Measurements from ENCODE around the gene MORN4. TPM values are rescaled to one million over a fixed set of nuclear protein-coding genes. Genes with fewer than 3 reads are reported as not detected.

The MORN4 gene
- total and polyA plus RNA-seq, 2 of the 13 experiments (the other 11 are each of a cell fraction or from before 2014, with no cell fraction given), result 3.4 to 9.1 TPM

GRCh38 chr10:97573021-97573420, 60.3 kb downstream of the MORN4 start:
- FAIRE-seq (no peak), ATAC-seq (peak; percentile 8; the same call in 2 of the 3 replicates), DNase-seq (ENCODE audit: low spot score) (no peak)
- H3K4me1 ChIP-seq (ENCODE audit: insufficient read depth, low read length), result peaks cover 17% of the 10 kb centered on the region
- no peak overlapping the region for H3K4me2 ChIP-seq (ENCODE audit: low read depth, low read length)
- 100% methylated on average over 2 of the region's 2 CpGs for WGBS (ENCODE audit: low lambda C conversion rate)
- no peaks in the 10 kb centered on the region for H3K27me3 ChIP-seq (ENCODE audit: control insufficient read depth in 1 of 2, insufficient read depth in 2 of 2, low read length in 2 of 2)
- intact Hi-C loops (cut with micrococcal nuclease; ENCODE audit: unreplicated experiment), result no loop called here
- H3K27ac ChIP-seq (ENCODE audit: extremely low read length, insufficient read depth, low read length), result no peak overlapping the region
- no peak overlapping the region for H3K4me3 ChIP-seq (replicated peaks in 1 of 3; ENCODE audit: insufficient read depth in 1 of 3, low read depth in 2 of 3, low read length in 3 of 3)
- H3K36me3 ChIP-seq (replicated peaks in 1 of 2; ENCODE audit: control insufficient read depth in 1 of 2, insufficient read depth in 2 of 2, low read length in 2 of 2), result peaks cover 3 to 8% of the 10 kb centered on the region in 2 experiments; a peak in 3 of 5 replicates
- no peaks in the 10 kb centered on the region for H4K20me1 ChIP-seq (ENCODE audit: insufficient read depth, low read length)
- CTCF ChIA-PET (ENCODE audit: low intra/inter-chr PET ratio, low total read pairs), result interaction anchor here (0.6 to 2.7 kb wide), 3 partner anchors 37 to 158 kb away, joined by 4 to 46 read pairs (median 7); no protein-coding TSS in a partner anchor
- no peaks in the 10 kb centered on the region for H3K9me3 ChIP-seq (ENCODE audit: low read length)
- H3K79me2 ChIP-seq (ENCODE audit: insufficient read depth, low read length), result no peaks in the 10 kb centered on the region
- no TSS peak for BruUV-seq (replicated peaks)
- no peak overlapping the region for H3K9ac ChIP-seq (ENCODE audit: insufficient read depth, low read depth, low read length)
- no peak overlapping the region for H2AFZ ChIP-seq (ENCODE audit: low read length)
- in situ Hi-C loops (cut with HindIII; ENCODE audit: extremely low pct_ligation_motif_present, low pct_unique_long_range_greater_than_20kb), result loop anchor here (5.0 kb wide), 1 partner anchor 39 kb away; no protein-coding TSS in a partner anchor
- POLR2A ChIA-PET, result interaction anchor here (1.2 to 2.1 kb wide), 3 partner anchors 12 to 102 kb away, joined by 3 to 10 read pairs (median 8); partner anchors contain the start of genes HOGA1 and PI4K2A
- TF ChIP-seq RELA (CRISPR knock-in tag; IDR thresholded peaks at IDR 0.05), result no peak
- TF ChIP-seq NBN (conservative IDR thresholded peaks at IDR 0.05), result no peak
- no peak for TF ChIP-seq LBX2 (CRISPR knock-in tag; IDR thresholded peaks at IDR 0.05; ENCODE audit: borderline replicate concordance)
- no peak for TF ChIP-seq MXD4 (CRISPR knock-in tag; IDR thresholded peaks at IDR 0.05)
- no peak for TF ChIP-seq ZNF513 (CRISPR knock-in tag; conservative IDR thresholded peaks at IDR 0.05)
- no peak for TF ChIP-seq PITX1 (CRISPR knock-in tag; IDR thresholded peaks at IDR 0.05)
- no peak for TF ChIP-seq KLF9 (CRISPR knock-in tag; IDR thresholded peaks at IDR 0.05; ENCODE audit: low read depth)
- TF ChIP-seq RBAK (CRISPR knock-in tag; IDR thresholded peaks at IDR 0.05), result no peak
- TF ChIP-seq ZBTB33 (CRISPR knock-in tag; IDR thresholded peaks at IDR 0.05), result no peak
- TF ChIP-seq ZNF773 (CRISPR knock-in tag; IDR thresholded peaks at IDR 0.05; ENCODE audit: borderline replicate concordance), result no peak
- no peak for TF ChIP-seq USF2 (IDR thresholded peaks at IDR 0.05; ENCODE audit: low read depth, low read length)
- TF ChIP-seq USF2 (CRISPR knock-in tag; IDR thresholded peaks at IDR 0.05; ENCODE audit: borderline replicate concordance), result no peak
- TF ChIP-seq MTF2 (CRISPR knock-in tag; IDR thresholded peaks at IDR 0.05; ENCODE audit: borderline replicate concordance), result no peak
- TF ChIP-seq NFIB (CRISPR knock-in tag; IDR thresholded peaks at IDR 0.05; ENCODE audit: borderline replicate concordance), result no peak

Measured in HepG2 (cell line).